OCI-LY7 (cell line): ENCODE measurements around the gene LPGAT1. TPM values are rescaled to one million over a fixed set of nuclear protein-coding genes. Genes with fewer than 3 reads are reported as not detected.

Source experiments
- Bru-seq: library from RNA; stranded (reverse); fragments of 400-500 nt; gene quantifications from one replicate; lab custom pipeline; 2021; lab: Mats Ljungman, UMichigan
- BruChase-seq, 2 experiments: library from RNA; stranded (reverse); fragments of 400-500 nt; gene quantifications; one replicate each; lab custom pipeline; 2021; lab: Mats Ljungman, UMichigan
- BruUV-seq: library from RNA; stranded (reverse); fragments of 400-500 nt; replicated peaks from 2 replicates; lab custom pipeline; 2021; lab: Mats Ljungman, UMichigan
- CTCF ChIA-PET: fragments of 300-600 bp; sonication (Branson Sonifier 250); formaldehyde crosslinking; loops from one replicate; lab custom pipeline; 2022; ENCODE audit warnings: antibody characterized with exemption; ENCODE audit not compliant: unreplicated experiment; lab: Charles Lee
- POLR2A ChIA-PET: fragments of 300-600 bp; sonication (Branson Sonifier 250); formaldehyde crosslinking; loops from one replicate; lab custom pipeline; 2022; ENCODE audit warnings: antibody characterized with exemption; lab: Charles Lee
- DNase-seq: peaks from one replicate; pipeline ENCODE4 v3.0.0-alpha.2; 2015; ENCODE audit warnings: low spot score
- H2AFZ ChIP-seq: fragments of 200-600 bp; sonication (generic), shearing (Covaris generic); 2 replicates; pipeline ENCODE4 v1.6.1; 2014; ENCODE audit warnings: mild to moderate bottlenecking, antibody characterized with exemption, low read length, moderate library complexity
- H3K27ac ChIP-seq: fragments of 200-600 bp; sonication (generic); 2 replicates; pipeline ENCODE4 v1.5.1; 2014; ENCODE audit warnings: mixed run types, low read depth, mild to moderate bottlenecking, moderate library complexity, low read length, inconsistent platforms; ENCODE audit not compliant: poor library complexity, severe bottlenecking
- H3K36me3 ChIP-seq: fragments of 200-600 bp; sonication (generic); 2 replicates; pipeline ENCODE4 v1.6.1; 2014; ENCODE audit warnings: mild to moderate bottlenecking, antibody characterized with exemption, low read length, moderate library complexity, mixed read lengths; ENCODE audit not compliant: insufficient read depth
- H3K4me1 ChIP-seq: fragments of 200-600 bp; sonication (generic); 2 replicates; pipeline ENCODE4 v1.5.1; 2014; ENCODE audit warnings: mild to moderate bottlenecking, low read length; ENCODE audit not compliant: insufficient read depth, poor library complexity, severe bottlenecking
- H3K4me2 ChIP-seq: fragments of 200-600 bp; sonication (generic); 2 replicates; pipeline ENCODE4 v1.6.1; 2014; ENCODE audit warnings: mild to moderate bottlenecking, low read length
- H3K4me3 ChIP-seq: fragments of 200-600 bp; sonication (generic); 2 replicates; pipeline ENCODE4 v1.5.1; 2014; ENCODE audit warnings: mild to moderate bottlenecking, low read depth, low read length; ENCODE audit not compliant: poor library complexity, severe bottlenecking
- H3K79me2 ChIP-seq: fragments of 200-600 bp; sonication (generic); 2 replicates; pipeline ENCODE4 v1.6.1; 2016; ENCODE audit warnings: low read depth, mild to moderate bottlenecking, low read length, moderate library complexity, mixed read lengths; ENCODE audit not compliant: insufficient read depth
- H3K9me2 ChIP-seq: fragments of 200-600 bp; sonication (generic); 2 replicates; pipeline ENCODE4 v1.6.1; 2016; ENCODE audit warnings: mild to moderate bottlenecking, low read length, mixed read lengths; ENCODE audit not compliant: insufficient read depth
- H3K9me3 ChIP-seq: fragments of 200-600 bp; sonication (generic); 2 replicates; pipeline ENCODE4 v1.6.1; 2014; ENCODE audit warnings: mild to moderate bottlenecking, mixed run types, low read length, mixed read lengths
- H4K20me1 ChIP-seq: fragments of 200-600 bp; sonication (generic); 2 replicates; pipeline ENCODE4 v1.6.1; 2014; ENCODE audit warnings: mild to moderate bottlenecking, antibody characterized with exemption, low read length, moderate library complexity, mixed read lengths; ENCODE audit not compliant: insufficient read depth
- CTCF ChIP-seq: fragments of 200-600 bp; sonication (generic); conservative IDR thresholded peaks from 2 replicates; pipeline ENCODE4 v1.5.1; 2014; ENCODE audit warnings: mild to moderate bottlenecking, antibody characterized with exemption, low read length, moderate library complexity, mixed read lengths
- EZH2phosphoT487 ChIP-seq: fragments of 200-600 bp; sonication (generic); IDR thresholded peaks from 2 replicates; pipeline ENCODE4 v1.6.1; 2018; ENCODE audit warnings: low read depth, borderline replicate concordance, mild to moderate bottlenecking, mixed run types, antibody characterized with exemption, low read length, moderate library complexity, mixed read lengths
- intact Hi-C: fragments of 100-400 bp; cut with micrococcal nuclease; formaldehyde crosslinking; loops from one replicate; pipeline ENCODE4 v1.10.0; 2022; ENCODE audit not compliant: unreplicated experiment
- long read RNA-seq: library from polyadenylated mRNA; stranded (forward); transcript quantifications from one replicate; pipeline ENCODE4 v2.0.0, GENCODE V29; 2022
- total RNA-seq, 2 experiments: library from RNA; depleted of rRNA in 1 of 2; stranded (reverse); fragments of >200 nt in 1 of 2; shearing (Covaris generic) in 1 of 2; gene quantifications; 2 replicates each; pipeline ENCODE4 v1.2.3, GENCODE V29; 2014 to 2022

The LPGAT1 gene, protein sequence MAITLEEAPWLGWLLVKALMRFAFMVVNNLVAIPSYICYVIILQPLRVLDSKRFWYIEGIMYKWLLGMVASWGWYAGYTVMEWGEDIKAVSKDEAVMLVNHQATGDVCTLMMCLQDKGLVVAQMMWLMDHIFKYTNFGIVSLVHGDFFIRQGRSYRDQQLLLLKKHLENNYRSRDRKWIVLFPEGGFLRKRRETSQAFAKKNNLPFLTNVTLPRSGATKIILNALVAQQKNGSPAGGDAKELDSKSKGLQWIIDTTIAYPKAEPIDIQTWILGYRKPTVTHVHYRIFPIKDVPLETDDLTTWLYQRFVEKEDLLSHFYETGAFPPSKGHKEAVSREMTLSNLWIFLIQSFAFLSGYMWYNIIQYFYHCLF
- total RNA-seq (2014; rRNA removed; shearing (Covaris generic)) (14.1 and 18.7 TPM in 2 replicates), total RNA-seq (2022) (30.4 and 35.2 TPM in 2 replicates), Bru-seq, nascent RNA (percentile 71 among the genes with signal in this experiment), BruChase-seq, experiment 1, labeled RNA remaining after a 6-hour chase (percentile 88 among the genes with signal in this experiment), BruChase-seq, experiment 2, labeled RNA remaining after a 2-hour chase (percentile 79 among the genes with signal in this experiment)
- long read RNA-seq, full-length matches to known transcripts = 6 of 22 reads
- long read RNA-seq, partial matches to known transcripts = 3 of 22 reads
- long read RNA-seq, other reads (novel, unspliced or antisense) = 13 of 22 reads

DNA sequence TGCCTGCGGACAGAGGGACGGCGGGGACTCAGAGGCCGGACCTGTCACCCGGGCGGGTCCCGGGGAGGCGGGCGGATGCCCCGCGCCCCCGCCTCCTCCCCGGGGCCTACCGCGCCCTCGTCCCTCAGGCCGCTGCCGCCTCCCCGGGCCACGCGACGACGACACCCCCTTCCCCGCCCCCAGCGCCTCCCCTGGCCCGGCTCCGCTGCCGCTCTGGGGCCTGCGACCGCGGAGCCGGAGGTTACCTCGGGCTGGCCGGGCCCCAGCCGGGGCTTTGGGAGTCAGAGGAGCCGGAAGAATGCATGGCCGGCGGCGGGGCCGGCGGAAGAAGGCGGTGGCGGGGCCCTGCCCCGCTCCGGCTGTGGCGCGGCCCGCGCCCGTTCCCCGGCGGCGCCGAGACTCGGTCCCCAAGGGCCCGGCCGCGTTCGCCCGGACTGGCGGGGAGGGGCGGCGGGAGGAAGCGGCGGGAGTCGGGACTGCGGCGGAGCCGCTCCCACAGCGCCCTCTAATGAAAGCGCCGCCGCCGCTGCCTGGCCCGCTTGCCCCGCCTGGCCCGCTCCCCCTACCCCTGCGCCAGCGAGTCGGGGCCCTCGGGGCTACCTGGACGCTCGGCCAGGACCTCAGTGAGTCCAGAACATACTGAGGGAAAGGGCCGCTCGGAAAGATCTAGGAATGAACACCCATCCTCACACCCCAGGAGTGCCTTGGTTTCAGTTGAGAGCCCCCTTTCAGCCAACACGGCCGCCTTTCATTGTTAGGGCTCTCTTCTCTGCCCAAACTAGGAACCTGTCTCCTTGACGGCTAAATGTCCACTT lies at the start of gene LPGAT1:
TSS of gene LPGAT1 (minus strand) at position 436 of the 815 bp plus-strand sequence. CDS start 1,467 bp downstream, outside the sequence.
- no TSS peak for BruUV-seq
- Histone ChIP-seq H3K9me2 (no peaks in the 10 kb centered on the region), H4K20me1 (peaks cover 7% of the 10 kb centered on the region; the same call in 1 of the 2 replicates), H3K79me2 (no peaks in the 10 kb centered on the region), H3K9me3 (no peaks in the 10 kb centered on the region), H3K4me1 (peaks cover 32% of the 10 kb centered on the region), H3K27ac (peak within 1 kb of the TSS; percentile 48), H3K4me2 (peak within 1 kb of the TSS; percentile 88), H3K36me3 (no peaks in the 10 kb centered on the region), H3K4me3 (peak within 1 kb of the TSS; percentile 77), H2AFZ (peak within 1 kb of the TSS; percentile 91)
- peak; percentile 81 for DNase-seq
- intact Hi-C loops = loop anchor here (1.0 to 5.0 kb wide), 4 partner anchors 132 to 457 kb away; partner anchors contain the start of genes DTL, INTS7 and PPP2R5A
- ChIA-PET CTCF (no interaction called here), POLR2A (no interaction called here)
- TF ChIP-seq CTCF = peak; percentile 75
- no peak for TF ChIP-seq EZH2phosphoT487

DNA sequence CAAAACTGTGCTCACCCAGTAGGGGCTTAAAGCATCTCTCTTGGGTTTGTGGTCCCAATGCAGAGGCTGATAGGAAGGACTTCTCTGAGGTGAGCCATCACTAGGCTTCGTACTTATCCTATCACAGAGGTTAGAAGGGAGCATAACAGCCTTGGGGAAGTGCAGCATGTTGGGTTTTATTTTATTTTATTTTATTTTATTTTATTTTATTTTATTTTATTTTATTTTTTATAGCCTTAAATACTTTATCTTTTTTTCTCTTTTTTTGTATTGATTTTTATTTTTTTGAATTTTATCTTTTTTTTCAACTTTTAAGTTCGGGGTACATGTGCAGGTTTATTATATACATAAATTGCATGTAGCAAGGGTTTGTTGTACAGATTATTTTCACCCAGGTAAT lies 48.9 kb upstream of the LPGAT1 start:
- Histone ChIP-seq H3K4me3 (no peak overlapping the region), H3K9me2 (no peaks in the 10 kb centered on the region), H3K27ac (no peak overlapping the region), H4K20me1 (no peaks in the 10 kb centered on the region), H3K9me3 (peaks cover 12% of the 10 kb centered on the region; the same call in 1 of the 2 replicates), H3K36me3 (no peaks in the 10 kb centered on the region), H3K4me2 (no peak overlapping the region), H3K4me1 (no peaks in the 10 kb centered on the region), H2AFZ (no peak overlapping the region), H3K79me2 (no peaks in the 10 kb centered on the region)
- CTCF ChIA-PET = no interaction called here
- no peak for TF ChIP-seq EZH2phosphoT487
- TF ChIP-seq CTCF = no peak
- no peak for DNase-seq
- intact Hi-C loops = no loop called here
- BruUV-seq = no TSS peak
- POLR2A ChIA-PET = interaction anchor here (0.6 kb wide), 1 partner anchor 1320 kb away, joined by 3 read pairs; no protein-coding TSS in a partner anchor
